GM19438 (cell line): Measurements from ENCODE around the gene ZNF398.

Experiments used
- ATAC-seq: cut with Tn5 transposase; IDR thresholded peaks from one replicate; pipeline ENCODE4 v1.9.1; 2021; ENCODE audit warnings: low read depth; ENCODE audit not compliant: unreplicated experiment

Gene ZNF398

DNA sequence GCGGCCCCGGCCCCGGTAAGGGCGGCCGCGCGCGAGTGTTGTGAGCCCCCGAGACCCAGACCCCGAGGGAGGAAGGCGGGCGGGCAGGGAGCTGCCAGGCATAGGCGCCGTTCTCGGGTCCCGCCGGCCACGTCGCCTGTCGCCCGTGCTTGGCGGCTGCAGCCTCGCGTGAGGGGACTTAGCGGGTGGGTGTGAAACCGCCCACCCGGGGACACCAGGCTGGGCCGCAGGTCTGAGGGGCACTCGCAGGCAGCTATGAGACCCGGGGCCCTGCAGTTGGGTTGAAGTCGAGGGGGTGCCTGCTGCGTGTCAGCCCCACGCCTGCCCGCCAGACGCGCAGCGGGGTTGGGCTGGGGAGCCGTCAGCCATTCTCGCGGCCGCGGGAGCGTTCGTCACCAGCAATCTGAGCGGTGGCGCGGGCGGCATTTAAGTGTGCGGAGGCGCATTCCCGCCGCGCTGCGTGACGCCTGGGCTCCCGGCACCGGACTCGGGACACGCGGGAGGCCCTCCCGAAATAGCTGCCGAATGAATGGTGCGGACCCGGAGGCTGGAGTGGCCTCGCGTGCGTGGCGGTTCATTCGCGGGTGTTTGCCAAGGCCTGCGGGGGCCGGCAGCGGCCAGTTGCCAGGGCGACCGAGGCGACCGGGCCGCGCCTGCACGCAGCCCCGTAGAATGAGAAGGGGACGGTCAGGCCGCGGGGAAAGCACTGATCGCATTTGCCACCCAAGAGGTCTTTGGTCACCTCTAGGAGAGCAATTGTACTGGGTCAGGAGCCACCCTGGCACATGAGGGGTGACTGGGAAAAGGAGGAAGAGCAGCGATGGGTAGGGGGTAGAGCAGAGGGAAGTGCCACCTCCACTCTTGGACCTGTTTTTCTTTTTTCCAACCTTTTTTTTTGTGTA is 750 bp downstream of the ZNF398 start:
- ATAC-seq, result peak; percentile 30

DNA sequence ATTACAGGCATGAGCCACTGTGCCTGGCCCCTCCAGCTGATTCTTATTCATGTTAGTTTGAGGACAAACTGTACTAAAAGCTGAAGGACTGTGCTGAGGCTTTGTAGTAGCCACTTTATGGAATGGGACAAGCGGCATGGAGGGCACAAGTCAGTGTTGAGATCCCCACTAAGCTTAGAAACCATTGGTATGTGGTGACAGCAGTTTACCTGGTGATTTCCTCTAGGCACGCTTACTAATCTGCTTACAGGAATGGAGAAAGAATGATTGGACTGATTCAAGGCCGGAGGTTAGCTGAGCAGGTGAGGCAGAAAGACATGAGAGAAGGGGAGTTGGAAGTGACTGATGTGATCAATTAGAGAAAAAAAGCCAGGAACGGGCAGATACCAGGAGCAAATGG is 3.7 kb downstream of the ZNF398 start:
- ATAC-seq, result no peak

DNA sequence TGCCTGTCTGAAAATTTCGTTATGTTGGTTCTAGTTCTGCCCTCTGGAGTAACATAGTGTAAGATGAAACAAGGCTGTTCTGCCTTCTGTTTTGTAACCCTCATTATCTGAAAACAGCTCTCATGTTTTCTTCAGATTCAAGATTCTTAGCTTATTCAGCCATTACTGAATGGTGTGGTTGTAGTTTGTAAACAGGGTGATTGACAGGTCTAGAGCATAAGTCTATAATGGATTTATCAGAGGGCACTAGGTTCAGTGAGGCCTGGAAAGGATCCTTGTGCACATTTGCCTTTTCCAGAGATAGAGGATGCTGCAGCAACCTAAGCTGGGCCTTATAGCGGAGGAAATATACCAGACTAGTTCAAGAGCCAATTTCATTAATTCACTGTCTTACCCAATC is 6.1 kb downstream of the ZNF398 start:
- no peak for ATAC-seq

DNA sequence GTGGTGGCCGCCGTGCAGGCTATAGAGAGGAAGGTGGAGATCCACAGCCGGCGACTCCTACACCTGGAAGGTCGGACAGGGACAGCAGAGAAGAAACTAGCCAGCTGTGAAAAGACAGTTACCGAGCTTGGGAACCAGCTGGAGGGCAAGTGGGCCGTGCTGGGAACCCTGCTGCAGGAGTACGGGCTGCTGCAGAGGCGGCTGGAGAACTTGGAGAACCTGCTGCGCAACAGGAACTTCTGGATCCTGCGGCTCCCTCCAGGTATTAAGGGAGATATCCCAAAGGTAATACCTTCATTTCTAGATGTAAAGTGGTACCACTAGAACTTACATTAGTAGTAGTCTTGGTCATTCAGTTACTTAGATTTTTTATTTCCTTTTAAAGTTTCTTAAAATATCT is 6.8 kb downstream of the ZNF398 start:
- no peak for ATAC-seq

DNA sequence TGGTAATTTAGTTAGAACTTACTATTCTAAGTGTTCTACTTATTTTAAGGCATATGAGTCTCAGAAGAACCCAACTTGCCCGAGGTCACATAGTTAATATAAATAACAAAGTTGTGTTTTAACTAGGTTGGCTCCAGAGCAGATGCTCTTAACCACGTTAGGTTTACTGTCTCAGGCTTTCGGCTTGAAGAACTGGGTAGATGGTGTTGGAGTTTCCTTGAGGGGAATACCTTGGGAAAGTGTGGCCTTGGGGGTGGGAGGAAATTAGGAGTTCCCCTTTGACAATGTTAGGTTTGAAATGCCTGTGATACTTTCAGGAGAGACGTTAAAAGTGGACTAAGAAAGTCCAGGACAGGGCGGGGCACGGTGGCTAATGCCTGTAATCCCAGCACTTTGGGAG is 9.6 kb downstream of the ZNF398 start:
- ATAC-seq, result no peak

DNA sequence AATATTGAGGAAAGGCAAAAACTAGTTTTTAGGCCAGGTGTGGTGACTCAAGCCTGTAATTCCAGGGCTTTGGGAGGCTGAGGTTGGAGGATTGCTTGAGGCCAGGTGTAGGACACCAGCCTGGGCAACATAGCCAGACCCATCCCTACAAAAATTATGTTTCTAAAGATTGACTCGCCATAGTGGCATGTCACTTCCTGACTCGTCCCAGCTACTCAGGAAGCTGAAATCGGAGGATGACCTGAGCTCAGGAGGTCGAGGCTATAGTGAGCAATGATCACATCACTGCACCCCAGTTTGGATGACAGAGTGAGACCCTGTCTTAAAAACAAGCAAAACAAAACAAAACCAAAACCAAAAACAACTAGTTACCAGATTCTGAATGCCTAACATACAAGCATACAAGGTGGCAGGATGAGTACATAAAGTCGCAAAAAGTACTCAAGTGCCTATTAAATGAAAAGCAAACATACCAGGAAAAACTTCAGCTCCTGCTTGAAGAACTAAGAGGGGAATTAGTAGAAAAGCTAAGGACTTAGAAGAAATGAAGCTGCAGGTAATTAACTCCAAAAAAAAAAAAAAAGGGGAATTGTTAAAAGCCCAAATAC is 14.1 kb downstream of the ZNF398 start:
- no peak for ATAC-seq

DNA sequence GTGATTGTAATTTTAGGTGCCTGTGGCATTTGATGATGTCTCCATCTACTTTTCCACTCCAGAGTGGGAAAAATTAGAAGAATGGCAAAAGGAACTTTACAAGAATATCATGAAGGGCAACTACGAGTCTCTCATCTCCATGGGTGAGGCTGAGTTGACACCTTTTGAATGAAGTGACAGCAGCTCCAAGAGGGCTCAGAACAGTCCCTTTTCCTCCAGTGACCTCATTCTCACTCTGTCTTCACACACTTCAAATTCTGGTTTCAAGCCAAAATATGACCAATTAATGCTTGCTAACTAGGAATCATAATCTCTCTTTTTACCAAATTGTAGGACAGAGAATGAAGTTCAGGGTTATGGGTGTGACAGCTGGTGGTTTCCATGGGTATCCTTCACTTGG is 18.9 kb downstream of the ZNF398 start:
- ATAC-seq, result no peak

DNA sequence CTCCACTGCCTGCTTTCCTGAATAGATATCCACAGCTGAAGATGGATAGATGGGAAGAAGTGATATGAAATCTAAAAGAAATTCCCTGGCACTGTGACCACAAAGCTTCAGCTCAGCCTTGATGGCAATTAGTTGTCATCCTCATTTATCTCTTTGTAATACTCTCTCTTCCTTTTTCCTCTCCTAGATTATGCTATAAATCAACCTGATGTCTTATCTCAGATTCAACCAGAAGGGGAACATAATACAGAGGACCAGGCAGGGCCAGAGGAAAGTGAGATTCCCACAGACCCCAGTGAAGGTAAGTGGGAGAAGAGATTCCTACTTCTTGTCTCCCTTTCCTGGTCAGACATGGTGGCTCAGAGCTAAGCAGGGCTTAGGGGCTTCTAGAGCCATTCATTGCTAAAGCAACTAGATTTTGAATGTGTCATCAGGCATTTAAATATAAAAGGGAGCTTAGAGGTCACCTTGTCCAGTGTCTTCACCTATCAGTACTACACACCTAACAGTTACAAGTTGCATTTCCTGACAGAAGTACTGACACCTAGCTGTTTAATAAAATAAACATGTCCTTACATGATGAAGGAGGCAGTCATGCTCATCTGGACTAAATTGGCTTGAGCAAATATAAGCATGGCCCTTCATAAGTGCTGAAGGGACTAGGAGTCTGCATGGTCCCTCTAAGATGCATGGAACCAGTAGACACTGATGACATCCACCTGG is 19.5 kb downstream of the ZNF398 start:
- no peak for ATAC-seq

DNA sequence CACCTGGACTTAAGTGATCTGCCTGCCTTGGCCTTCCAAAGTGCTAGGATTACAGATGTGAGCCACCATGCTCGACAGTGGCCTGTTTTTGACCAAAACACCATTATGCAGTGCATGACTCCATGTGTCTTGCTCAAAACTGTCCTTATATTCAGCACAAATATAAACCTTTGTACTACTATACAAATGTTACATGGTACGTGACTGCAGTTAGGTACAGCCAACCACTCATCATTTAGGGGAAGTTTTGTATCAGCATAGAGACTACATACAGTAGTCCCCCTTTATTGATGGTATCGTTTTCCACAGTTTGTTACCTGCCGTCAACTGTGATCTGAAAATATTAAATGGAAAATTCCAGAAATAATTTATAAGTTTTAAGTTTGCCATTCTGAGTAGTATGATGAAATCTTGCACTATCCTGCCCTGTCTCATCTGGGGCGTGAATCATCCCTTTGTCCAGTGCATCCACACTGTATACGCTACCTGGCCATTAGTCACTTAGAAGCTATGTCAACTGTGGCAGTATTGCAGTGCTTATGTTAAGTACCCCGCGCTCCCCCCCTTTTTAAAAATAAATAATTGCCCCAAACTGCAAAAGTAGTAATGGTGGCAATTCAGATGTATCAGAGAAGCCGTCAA is 24.8 kb downstream of the ZNF398 start:
- no peak for ATAC-seq

DNA sequence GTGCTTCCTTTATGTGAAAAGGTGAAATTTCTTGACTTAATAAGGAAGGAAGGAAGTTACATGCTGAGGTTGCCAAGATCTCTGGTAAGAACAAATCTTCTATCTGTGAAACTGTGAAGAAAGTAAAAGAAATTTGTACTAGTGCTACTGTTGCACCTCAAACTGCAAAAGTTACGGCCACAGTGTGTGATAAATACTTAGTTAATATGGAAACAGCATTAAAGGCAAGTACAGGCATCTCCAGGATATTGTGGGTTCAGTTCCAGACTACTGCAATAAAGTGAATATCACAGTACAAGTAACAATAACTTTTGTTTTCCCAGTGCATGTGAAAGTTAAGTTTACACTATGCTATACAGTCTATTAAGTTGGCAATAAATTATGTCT is 25.3 kb downstream of the ZNF398 start:
- no peak for ATAC-seq

DNA sequence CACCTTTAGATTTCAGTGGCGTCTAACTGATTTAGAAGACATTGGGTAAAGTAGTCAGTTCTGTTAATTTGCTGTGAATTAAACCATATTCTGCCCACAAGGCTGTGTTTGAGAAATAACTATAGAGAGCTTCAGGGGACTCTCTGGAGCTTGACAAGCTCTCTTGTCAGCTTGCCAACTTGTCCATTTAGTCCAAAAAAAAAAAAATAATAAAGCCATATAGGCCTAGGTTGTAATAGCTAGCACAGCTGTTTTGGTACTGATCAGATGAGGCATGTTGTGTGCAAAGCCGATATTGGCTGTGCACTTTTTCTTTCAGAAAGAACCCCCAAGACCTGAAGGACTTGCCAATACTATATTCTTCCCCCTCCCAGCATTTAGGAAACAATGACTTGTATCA is 27.9 kb downstream of the ZNF398 start:
- no peak for ATAC-seq

DNA sequence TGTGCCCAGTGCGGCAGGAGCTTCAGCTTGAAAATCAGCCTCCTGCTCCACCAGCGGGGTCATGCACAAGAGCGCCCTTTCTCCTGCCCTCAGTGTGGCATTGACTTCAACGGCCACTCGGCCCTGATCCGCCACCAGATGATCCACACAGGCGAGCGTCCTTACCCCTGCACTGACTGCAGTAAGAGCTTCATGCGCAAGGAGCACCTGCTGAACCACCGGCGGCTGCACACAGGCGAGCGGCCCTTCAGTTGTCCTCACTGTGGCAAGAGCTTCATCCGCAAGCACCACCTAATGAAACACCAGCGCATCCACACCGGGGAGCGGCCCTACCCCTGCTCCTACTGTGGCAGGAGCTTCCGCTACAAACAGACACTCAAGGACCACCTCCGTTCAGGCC is 32.0 kb downstream of the ZNF398 start:
- no peak for ATAC-seq

DNA sequence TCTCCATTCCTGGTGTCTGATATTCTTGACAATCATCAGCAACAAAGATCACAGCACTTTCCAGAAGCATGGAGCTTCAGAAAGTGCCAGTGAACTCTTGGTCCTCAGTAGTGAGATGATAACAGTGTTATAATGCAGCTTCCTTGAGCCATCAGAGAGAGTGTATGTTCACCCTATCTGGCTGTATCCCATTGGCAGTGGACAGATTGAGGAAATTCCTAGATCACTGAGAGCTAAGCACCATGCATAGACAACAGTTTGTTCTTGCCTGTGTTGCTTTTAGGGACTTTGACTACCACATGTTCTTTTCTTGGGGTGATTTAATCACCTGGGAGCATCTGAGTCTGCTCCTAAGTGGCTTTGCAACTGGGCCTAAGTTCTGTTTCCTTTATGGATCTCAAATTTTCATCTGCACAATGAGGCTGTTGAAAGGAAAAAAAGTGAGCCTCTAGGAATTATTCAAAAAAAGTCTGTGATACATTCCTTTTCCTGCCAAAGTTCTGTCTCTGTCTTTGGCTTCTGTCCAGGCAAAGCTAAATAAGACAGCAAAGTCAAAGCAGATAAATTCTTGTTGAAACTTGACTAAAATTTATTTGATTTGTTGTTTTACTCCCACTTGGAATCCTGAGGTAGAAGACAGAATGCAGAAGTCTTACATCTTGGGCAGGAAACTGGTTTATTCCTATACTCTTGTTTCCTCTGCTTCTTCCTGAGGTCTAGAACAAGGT is 33.6 kb downstream of the ZNF398 start:
- ATAC-seq, result no peak

DNA sequence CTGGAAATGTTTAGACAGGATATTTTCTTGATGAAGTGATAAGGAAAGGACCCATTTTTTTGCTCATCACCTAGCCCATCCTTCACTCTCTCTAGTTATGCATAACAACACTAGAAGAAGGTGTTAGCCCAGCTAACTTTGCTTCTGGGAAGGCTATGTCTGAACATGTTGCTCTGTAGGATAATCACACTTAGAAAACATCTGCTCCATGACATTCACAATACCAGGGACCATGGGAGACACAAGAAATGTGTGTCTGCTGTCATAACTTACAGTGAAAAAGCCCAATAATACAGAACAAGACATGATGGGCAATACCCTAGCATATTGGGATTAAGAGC is 34.2 kb downstream of the ZNF398 start:
- no peak for ATAC-seq

DNA sequence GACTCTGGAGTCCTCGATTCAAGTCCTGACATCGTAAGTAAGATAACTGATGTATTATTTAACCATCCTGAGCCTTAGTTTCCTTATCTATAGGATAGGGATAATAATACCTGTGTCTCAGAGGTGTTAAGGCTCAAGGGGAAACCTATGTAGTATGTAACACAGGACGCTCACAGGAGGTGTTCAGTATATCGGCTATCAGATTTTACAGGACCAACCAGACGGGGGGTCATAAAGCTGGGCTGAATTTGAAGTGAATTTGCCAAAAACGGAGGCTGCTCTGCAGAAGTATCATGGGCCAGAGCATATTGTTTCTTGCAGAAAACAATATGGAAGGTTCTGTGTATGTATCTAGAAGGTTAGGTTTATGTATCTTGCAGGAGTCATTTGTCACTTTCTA is 37.0 kb downstream of the ZNF398 start:
- ATAC-seq, result no peak

DNA sequence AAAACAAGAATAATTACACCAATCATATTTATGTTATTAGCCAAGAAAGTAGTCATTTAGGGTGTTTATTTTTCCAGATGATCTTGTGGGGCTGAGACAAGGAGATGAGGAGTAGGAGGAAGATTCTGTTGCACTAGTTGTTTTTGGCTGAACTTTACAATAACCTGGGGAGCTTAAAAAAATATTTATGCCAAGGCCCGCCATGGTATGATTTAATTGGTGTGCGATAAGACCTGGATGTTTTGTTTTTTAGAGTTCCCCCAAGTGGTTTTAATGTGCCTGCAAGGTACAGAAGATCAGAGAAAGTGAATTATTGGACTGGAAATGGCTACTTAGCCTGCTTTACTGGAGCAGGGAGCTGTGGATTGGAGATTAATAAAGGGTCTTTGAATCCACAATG is 41.0 kb downstream of the ZNF398 start:
- no peak for ATAC-seq

DNA sequence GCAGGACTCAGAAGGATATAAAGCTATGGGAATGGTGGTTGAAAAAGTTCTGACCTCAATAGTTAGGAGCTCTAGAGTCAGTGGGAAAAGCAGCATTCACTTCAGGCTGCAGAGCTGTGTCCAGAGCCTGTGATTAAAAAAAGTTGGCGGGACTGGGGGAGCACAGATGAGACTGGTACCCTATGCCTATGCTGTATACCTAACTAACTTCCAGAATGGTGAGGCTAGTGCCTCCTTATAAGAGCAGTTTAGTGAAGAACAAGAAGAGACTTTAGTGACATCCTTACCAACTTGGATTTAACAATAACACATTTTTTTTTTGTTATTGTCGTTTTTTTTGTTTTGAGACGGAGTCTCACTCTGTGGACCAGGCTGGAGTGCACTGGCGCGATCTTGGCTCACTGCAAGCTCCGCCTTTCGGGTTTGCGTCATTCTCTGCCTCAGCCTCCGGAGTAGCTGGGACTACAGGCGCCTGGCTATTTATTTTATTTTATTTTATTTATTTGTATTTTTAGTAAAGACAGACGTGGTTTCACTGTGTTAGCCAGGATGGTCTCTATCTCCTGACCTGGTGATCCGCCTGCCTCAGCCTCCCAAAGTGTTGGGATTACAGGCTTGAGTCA is 41.5 kb downstream of the ZNF398 start:
- ATAC-seq, result no peak

DNA sequence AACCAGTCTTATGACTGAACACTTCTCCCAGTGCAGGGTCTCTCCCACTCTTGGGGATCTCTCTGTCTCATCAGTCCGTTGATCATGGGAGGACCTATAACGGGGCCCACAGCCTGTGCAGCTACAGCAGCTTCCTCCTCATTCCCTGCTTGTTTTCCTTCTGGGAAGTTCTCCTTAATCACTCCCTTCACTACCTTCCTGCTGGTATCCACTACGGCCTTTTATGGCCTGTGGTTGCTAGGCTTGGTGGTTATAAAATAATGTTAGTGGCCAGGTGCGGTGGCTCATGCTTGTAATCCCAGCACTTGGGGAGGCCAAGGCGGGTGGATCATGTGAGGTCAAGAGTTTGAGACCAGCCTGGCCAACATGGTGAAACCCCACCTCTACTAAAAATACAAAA is 44.6 kb downstream of the ZNF398 start:
- no peak for ATAC-seq

DNA sequence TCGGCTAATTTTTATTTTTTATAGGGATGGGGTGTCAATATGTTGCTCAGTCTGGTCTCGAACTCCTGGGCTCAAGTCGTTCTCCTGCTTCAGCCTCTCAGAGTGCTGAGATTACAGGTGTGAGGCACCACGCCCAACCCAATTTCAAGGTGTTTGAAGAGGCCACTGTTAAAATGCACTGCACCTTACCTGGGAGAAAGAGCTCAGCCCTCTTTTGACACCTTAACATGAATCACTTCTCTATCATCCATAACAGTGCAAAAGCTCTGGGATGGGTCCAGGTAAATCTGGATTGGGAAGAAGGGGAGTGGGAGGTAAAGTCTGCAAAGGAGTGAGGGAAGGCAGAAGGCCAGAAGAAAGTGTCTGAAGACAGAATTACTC is 47.5 kb downstream of the ZNF398 start:
- no peak for ATAC-seq
